HEK293T (cell line): ENCODE results near the gene LRIG1.

Experiments used
- CTCF ChIA-PET: fragments of 350-600 bp; formaldehyde crosslinking; extraction: SDS; loops from one replicate; lab custom pipeline; 2021; ENCODE audit warnings: antibody characterized with exemption, inconsistent platforms; lab: Yijun Ruan, JAX
- POLR2A ChIA-PET: fragments of 350-600 bp; formaldehyde crosslinking; extraction: SDS; loops from one replicate; lab custom pipeline; 2020; ENCODE audit warnings: antibody characterized with exemption, inconsistent platforms; lab: Yijun Ruan, JAX
- DNase-seq: peaks from one replicate; pipeline ENCODE4 v3.0.0; 2012; ENCODE audit warnings: mixed read lengths; ENCODE audit errors: extremely low spot score
- ARNT ChIP-seq: fragments of 450-650 bp; IDR thresholded peaks from 2 replicates; pipeline ENCODE4 v1.6.1; 2017; ENCODE audit warnings: mild to moderate bottlenecking
- BHLHE40 ChIP-seq: fragments of 450-650 bp; IDR thresholded peaks from 2 replicates; pipeline ENCODE4 v1.6.1; 2016; ENCODE audit warnings: mild to moderate bottlenecking, moderate library complexity, borderline replicate concordance
- CTBP1 ChIP-seq: fragments of 450-650 bp; IDR thresholded peaks from 2 replicates; pipeline ENCODE4 v1.6.1; 2016; ENCODE audit warnings: borderline replicate concordance
- ELF4 ChIP-seq: fragments of 450-650 bp; IDR thresholded peaks from 2 replicates; pipeline ENCODE4 v1.6.1; 2017; ENCODE audit warnings: antibody characterized with exemption
- FOXA1 ChIP-seq: fragments of 450-650 bp; IDR thresholded peaks from 2 replicates; pipeline ENCODE4 v1.6.1; 2016; ENCODE audit warnings: mild to moderate bottlenecking
- FOXK2 ChIP-seq: fragments of 450-650 bp; IDR thresholded peaks from 2 replicates; pipeline ENCODE4 v1.6.1; 2016; ENCODE audit warnings: mild to moderate bottlenecking
- FOXM1 ChIP-seq: fragments of 450-650 bp; IDR thresholded peaks from 2 replicates; pipeline ENCODE4 v1.6.1; 2017; ENCODE audit warnings: mild to moderate bottlenecking, borderline replicate concordance
- HDGF ChIP-seq: fragments of 450-650 bp; IDR thresholded peaks from 2 replicates; pipeline ENCODE4 v1.6.1; 2017; ENCODE audit warnings: antibody characterized with exemption, borderline replicate concordance
- L3MBTL2 ChIP-seq: fragments of 450-650 bp; conservative IDR thresholded peaks from 2 replicates; pipeline ENCODE4 v1.6.1; 2016; ENCODE audit warnings: mild to moderate bottlenecking
- LEF1 ChIP-seq: fragments of 450-650 bp; IDR thresholded peaks from 2 replicates; pipeline ENCODE4 v1.6.1; 2017; ENCODE audit warnings: mild to moderate bottlenecking, borderline replicate concordance
- NFRKB ChIP-seq: fragments of 450-650 bp; IDR thresholded peaks from 2 replicates; pipeline ENCODE4 v1.6.1; 2016; ENCODE audit warnings: mild to moderate bottlenecking, moderate library complexity
- PKNOX1 ChIP-seq: fragments of 450-650 bp; IDR thresholded peaks from 2 replicates; pipeline ENCODE4 v1.6.1; 2016
- SP1 ChIP-seq: fragments of 450-650 bp; IDR thresholded peaks from 2 replicates; pipeline ENCODE4 v1.6.1; 2017
- SUZ12 ChIP-seq: fragments of 450-650 bp; IDR thresholded peaks from 2 replicates; pipeline ENCODE4 v1.6.1; 2016; ENCODE audit warnings: mild to moderate bottlenecking
- TARDBP ChIP-seq: fragments of 450-650 bp; IDR thresholded peaks from 2 replicates; pipeline ENCODE4 v1.6.1; 2016
- ZNF384 ChIP-seq: fragments of 450-650 bp; IDR thresholded peaks from 2 replicates; pipeline ENCODE4 v1.6.1; 2016

LRIG1 gene

GRCh38 chr3:66401675-66402491 is 98.9 kb downstream of the LRIG1 start:
- CTCF ChIA-PET: no interaction called here
- POLR2A ChIA-PET: no interaction called here
- TF ChIP-seq FOXK2 (no peak), HDGF (no peak), CTBP1 (no peak), SP1 (no peak), FOXM1 (no peak)
- DNase-seq: no peak

GRCh38 chr3:66401157-66401550 is 99.7 kb downstream of the LRIG1 start:
- POLR2A ChIA-PET: no interaction called here
- no peak for DNase-seq
- TF ChIP-seq FOXK2: no peak
- TF ChIP-seq PKNOX1: no peak
- TF ChIP-seq LEF1: no peak
- no peak for TF ChIP-seq BHLHE40
- no peak for TF ChIP-seq ZNF384
- TF ChIP-seq TARDBP: no peak
- TF ChIP-seq FOXM1: no peak
- TF ChIP-seq L3MBTL2: no peak
- no peak for TF ChIP-seq ELF4
- no peak for TF ChIP-seq CTBP1
- no peak for TF ChIP-seq ARNT
- no peak for TF ChIP-seq HDGF
- no peak for TF ChIP-seq SP1
- TF ChIP-seq FOXA1: no peak
- TF ChIP-seq SUZ12: no peak
- no peak for TF ChIP-seq NFRKB
- CTCF ChIA-PET: no interaction called here

- TF ChIP-seq SP1 (no peak), HDGF (no peak), NFRKB (no peak), ZNF384 (no peak), TARDBP (no peak), ELF4 (no peak), FOXA1 (no peak)
- POLR2A ChIA-PET: no interaction called here
These were observed 100.2 kb downstream of the LRIG1 start for GRCh38 chr3:66400411-66401156.

GRCh38 chr3:66399529-66400232 is 101.1 kb downstream of the LRIG1 start:
- DNase-seq: no peak
- CTCF ChIA-PET: no interaction called here
- POLR2A ChIA-PET: no interaction called here
- TF ChIP-seq HDGF (no peak), TARDBP (no peak), CTBP1 (no peak), LEF1 (no peak), ARNT (no peak), L3MBTL2 (no peak), ELF4 (no peak), BHLHE40 (no peak), FOXA1 (no peak), PKNOX1 (no peak), FOXK2 (no peak), SUZ12 (no peak), ZNF384 (no peak), FOXM1 (no peak), NFRKB (no peak), SP1 (no peak)

More at GRCh38 chr3:66400411-66401156, 100.2 kb downstream of the LRIG1 start:
- CTCF ChIA-PET: no interaction called here
- DNase-seq: no peak

- ChIA-PET CTCF (interaction anchor here (1.5 kb wide), 1 partner anchor 10 kb away, joined by 4 read pairs; no protein-coding TSS in a partner anchor), POLR2A (no interaction called here)
- DNase-seq: no peak
- TF ChIP-seq NFRKB: no peak
- TF ChIP-seq SP1: no peak
- TF ChIP-seq HDGF: no peak
- TF ChIP-seq L3MBTL2: no peak
- no peak for TF ChIP-seq FOXK2
- TF ChIP-seq PKNOX1: no peak
- TF ChIP-seq FOXA1: no peak
- TF ChIP-seq LEF1: no peak
- TF ChIP-seq SUZ12: no peak
These were observed 102.4 kb downstream of the LRIG1 start for GRCh38 chr3:66398228-66399025.
